GM23338 (cell line): Measurements from ENCODE around the gene SCNN1A. TPM values are rescaled to one million over a fixed set of nuclear protein-coding genes. Genes with fewer than 3 reads are reported as not detected.
A peak's percentile ranks its signal among the peaks of the same experiment; 100 is the strongest.

Source experiments
- ATAC-seq: fragments of 200-7000 bp; cut with Tn5 transposase; 3 replicates; pipeline ENCODE4 v1.9.1; 2020
- DNase-seq: peaks from one replicate; pipeline ENCODE4 v3.0.0-alpha.2; 2015; ENCODE audit warnings: low spot score
- H2AFZ ChIP-seq: fragments of 200-600 bp; sonication (generic); 2 replicates; pipeline ENCODE4 v1.8.0; 2016; ENCODE audit warnings: antibody characterized with exemption, mild to moderate bottlenecking, moderate library complexity
- H3F3A ChIP-seq: fragments of 200-600 bp; sonication (generic); replicated peaks from 2 replicates; pipeline ENCODE4 v1.8.0; 2017; ENCODE audit warnings: antibody characterized with exemption, mixed run types, low read depth
- H3K27ac ChIP-seq: fragments of 200-600 bp; sonication (generic); 2 replicates; pipeline ENCODE4 v1.6.1; 2016; ENCODE audit warnings: low read depth
- H3K27me3 ChIP-seq: fragments of 200-600 bp; sonication (generic); 2 replicates; pipeline ENCODE4 v1.8.0; 2016; ENCODE audit warnings: mild to moderate bottlenecking, mixed run types, moderate library complexity; ENCODE audit not compliant: insufficient read depth
- H3K36me3 ChIP-seq: fragments of 200-600 bp; sonication (generic); 2 replicates; pipeline ENCODE4 v1.8.0; 2016; ENCODE audit warnings: mild to moderate bottlenecking; ENCODE audit not compliant: insufficient read depth
- H3K4me1 ChIP-seq: fragments of 200-600 bp; sonication (generic); 2 replicates; pipeline ENCODE4 v1.8.0; 2016; ENCODE audit warnings: mild to moderate bottlenecking, moderate library complexity; ENCODE audit not compliant: insufficient read depth
- H3K4me2 ChIP-seq: fragments of 200-600 bp; sonication (generic); 2 replicates; pipeline ENCODE4 v1.7.1; 2017; ENCODE audit warnings: mixed run types
- H3K4me3 ChIP-seq: fragments of 200-600 bp; sonication (generic); 2 replicates; pipeline ENCODE4 v1.6.1; 2016; ENCODE audit warnings: mixed run types
- H3K79me2 ChIP-seq: fragments of 200-600 bp; sonication (generic); replicated peaks from 2 replicates; pipeline ENCODE4 v1.8.0; 2017; ENCODE audit warnings: mild to moderate bottlenecking; ENCODE audit not compliant: insufficient read depth
- H3K9me2 ChIP-seq: fragments of 200-600 bp; sonication (generic); 2 replicates; pipeline ENCODE4 v1.8.0; 2017; ENCODE audit not compliant: insufficient read depth
- H4K20me1 ChIP-seq: fragments of 200-600 bp; sonication (generic); replicated peaks from 2 replicates; pipeline ENCODE4 v1.8.0; 2017; ENCODE audit warnings: mild to moderate bottlenecking; ENCODE audit not compliant: insufficient read depth
- H3K27ac Mint-ChIP-seq: 2 replicates; pipeline ENCODE4 v1.8.0; 2020; ENCODE audit warnings: inconsistent platforms, mild to moderate bottlenecking, moderate library complexity, mixed read lengths
- H3K27me3 Mint-ChIP-seq: 3 replicates; pipeline ENCODE4 v1.8.0; 2022; ENCODE audit warnings: low read depth, mild to moderate bottlenecking, moderate library complexity, mixed read lengths, inconsistent platforms; ENCODE audit not compliant: insufficient read depth, poor library complexity
- H3K36me3 Mint-ChIP-seq: 3 replicates; pipeline ENCODE4 v1.8.0; 2021; ENCODE audit warnings: low read depth, mild to moderate bottlenecking, inconsistent platforms, moderate library complexity, mixed read lengths
- H3K4me1 Mint-ChIP-seq: 3 replicates; pipeline ENCODE4 v1.8.0; 2020; ENCODE audit warnings: mild to moderate bottlenecking, inconsistent platforms, mixed read lengths
- H3K4me3 Mint-ChIP-seq: 3 replicates; pipeline ENCODE4 v1.8.0; 2021; ENCODE audit warnings: moderate library complexity, mild to moderate bottlenecking, inconsistent platforms, mixed read lengths
- H3K9me3 Mint-ChIP-seq: 3 replicates; pipeline ENCODE4 v1.8.0; 2020; ENCODE audit warnings: moderate library complexity, mild to moderate bottlenecking, inconsistent platforms, mixed read lengths
- EZH2 ChIP-seq: fragments of 200-600 bp; sonication (generic); IDR thresholded peaks from one replicate; pipeline ENCODE4 v1.8.0; 2017; ENCODE audit warnings: antibody characterized with exemption, mild to moderate bottlenecking, low read depth; ENCODE audit not compliant: unreplicated experiment
- JUNB ChIP-seq: IDR thresholded peaks from one replicate; pipeline ENCODE4 v1.6.1; 2016; ENCODE audit warnings: antibody characterized with exemption; ENCODE audit not compliant: unreplicated experiment
- POLR2AphosphoS5 ChIP-seq: IDR thresholded peaks from 2 replicates; pipeline ENCODE4 v1.6.1; 2016; ENCODE audit warnings: antibody characterized with exemption, low read depth
- polyA plus RNA-seq: library from polyadenylated mRNA; unstranded; fragments of >200 nt; fragmentation: Nextera tagmentation; extraction: Ambion mirVana; gene quantifications from 2 replicates; pipeline ENCODE4 v1.2.1, GENCODE V29; 2016
- total RNA-seq: library from RNA; depleted of rRNA; stranded (reverse); fragments of >200 nt; shearing (Covaris generic); gene quantifications from 2 replicates; pipeline ENCODE4 v1.2.3, GENCODE V29; 2014
- TF ChIP-seq, protein P1 (sequence below), 2 experiments: fragments of 200-600 bp in 1 of 2; sonication (generic) in 1 of 2; conservative IDR thresholded peaks; 2 replicates each; pipeline versions ENCODE4 v1.5.1 to v1.6.1; 2016 to 2017; ENCODE audit warnings: antibody characterized with exemption in 2 of 2, low read depth in 2 of 2, mild to moderate bottlenecking in 2 of 2, moderate library complexity in 1 of 2

SCNN1A gene
- total and polyA plus RNA-seq, 2 experiments from 2014 or later, result 37.1 to 125 TPM

DNA sequence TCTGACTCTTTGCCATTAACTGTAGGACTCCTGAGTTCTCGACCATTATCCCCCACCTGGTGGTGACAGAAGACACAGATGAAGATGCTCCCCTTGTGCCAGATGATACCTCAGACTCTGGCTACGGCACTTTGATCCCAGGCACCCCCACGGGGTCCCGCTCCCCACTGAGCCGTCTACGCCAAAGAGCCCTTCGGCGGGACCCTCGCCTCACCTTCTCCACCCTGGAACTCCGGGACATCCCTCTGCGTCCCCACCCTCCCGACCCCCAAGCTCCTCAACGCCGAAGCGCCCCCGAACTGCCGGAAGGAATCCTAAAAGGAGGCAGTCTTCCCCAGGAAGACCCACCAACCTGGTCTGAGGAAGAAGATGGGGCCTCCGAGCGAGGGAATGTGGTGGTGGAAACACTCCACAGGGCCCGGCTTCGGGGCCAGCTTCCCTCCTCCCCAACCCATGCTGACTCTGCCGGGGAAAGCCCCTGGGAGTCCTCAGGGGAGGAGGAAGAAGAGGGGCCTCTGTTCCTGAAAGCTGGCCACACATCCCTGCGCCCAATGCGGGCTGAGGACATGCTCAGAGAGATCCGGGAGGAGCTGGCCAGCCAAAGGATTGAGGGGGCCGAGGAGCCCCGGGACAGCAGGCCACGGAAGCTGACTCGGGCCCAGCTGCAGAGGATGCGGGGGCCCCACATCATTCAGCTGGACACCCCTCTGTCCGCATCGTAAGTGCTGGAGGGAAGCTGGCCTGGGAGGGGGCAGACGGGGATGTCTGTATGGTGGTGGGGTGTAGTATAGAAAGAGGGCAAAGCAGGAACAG, 47.9 kb downstream of the SCNN1A start:
- no peak for DNase-seq
- H3K9me3 Mint-ChIP-seq, result no peaks in the 10 kb centered on the region

DNA sequence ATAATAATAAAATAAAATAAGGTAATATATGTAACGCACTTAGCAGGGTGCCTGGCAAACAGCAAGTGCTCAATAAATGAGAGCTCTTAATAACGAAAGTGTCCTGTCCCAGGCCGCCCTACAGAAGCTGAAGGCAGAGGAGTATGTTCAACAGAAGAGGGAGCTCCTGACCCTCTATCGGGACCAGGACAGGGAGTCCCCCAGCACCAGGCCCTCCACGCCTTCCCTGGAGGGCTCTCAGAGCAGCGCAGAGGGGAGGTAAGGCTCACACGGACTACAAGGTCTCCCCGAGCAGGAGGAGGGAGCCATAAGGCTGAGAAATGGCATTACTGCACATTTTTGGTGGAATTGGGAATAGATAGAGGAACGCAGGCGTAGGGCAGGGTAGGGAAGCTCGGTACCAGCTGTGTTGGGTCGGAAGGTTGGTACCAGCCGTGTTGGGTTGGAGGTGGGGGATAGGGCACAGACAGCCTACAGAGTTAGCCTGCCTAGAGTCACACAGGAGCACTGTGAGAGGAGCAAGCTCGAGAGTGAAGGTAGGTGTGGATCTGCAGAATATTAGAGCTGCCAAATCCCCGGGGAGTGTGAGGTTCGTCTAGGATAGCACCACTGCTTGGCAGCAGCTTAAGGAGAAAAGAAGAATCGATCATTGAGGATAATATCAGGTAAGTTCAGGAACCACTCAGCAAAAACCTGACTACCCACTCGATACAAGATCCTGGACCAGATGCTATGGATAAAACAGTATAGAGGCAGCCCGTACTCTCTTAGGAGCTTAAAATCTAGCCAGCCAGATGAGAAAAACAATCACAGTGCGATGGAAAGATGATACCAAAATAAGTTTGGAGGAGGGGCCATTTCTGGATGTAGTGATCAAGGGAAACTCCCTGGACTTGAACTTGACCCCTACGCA, 48.8 kb downstream of the SCNN1A start:
- H3K27ac Mint-ChIP-seq, result no peak overlapping the region
- peaks cover 3% of the 10 kb centered on the region; the same call in 1 of the 2 replicates for H3K27me3 ChIP-seq
- peaks cover 39% of the 10 kb centered on the region for H3F3A ChIP-seq
- H3K4me1 Mint-ChIP-seq, result peaks cover 66% of the 10 kb centered on the region
- no peaks in the 10 kb centered on the region; the same call in 1 of the 2 replicates for H3K79me2 ChIP-seq
- H3K36me3 Mint-ChIP-seq, result peaks cover 41% of the 10 kb centered on the region
- H3K27ac ChIP-seq, result no peak overlapping the region
- no peak overlapping the region for H3K4me3 ChIP-seq
- no peaks in the 10 kb centered on the region for H4K20me1 ChIP-seq
- TF ChIP-seq POLR2AphosphoS5 (peak; percentile 52), EZH2 (no peak)
- TF ChIP-seq, protein P1, sequence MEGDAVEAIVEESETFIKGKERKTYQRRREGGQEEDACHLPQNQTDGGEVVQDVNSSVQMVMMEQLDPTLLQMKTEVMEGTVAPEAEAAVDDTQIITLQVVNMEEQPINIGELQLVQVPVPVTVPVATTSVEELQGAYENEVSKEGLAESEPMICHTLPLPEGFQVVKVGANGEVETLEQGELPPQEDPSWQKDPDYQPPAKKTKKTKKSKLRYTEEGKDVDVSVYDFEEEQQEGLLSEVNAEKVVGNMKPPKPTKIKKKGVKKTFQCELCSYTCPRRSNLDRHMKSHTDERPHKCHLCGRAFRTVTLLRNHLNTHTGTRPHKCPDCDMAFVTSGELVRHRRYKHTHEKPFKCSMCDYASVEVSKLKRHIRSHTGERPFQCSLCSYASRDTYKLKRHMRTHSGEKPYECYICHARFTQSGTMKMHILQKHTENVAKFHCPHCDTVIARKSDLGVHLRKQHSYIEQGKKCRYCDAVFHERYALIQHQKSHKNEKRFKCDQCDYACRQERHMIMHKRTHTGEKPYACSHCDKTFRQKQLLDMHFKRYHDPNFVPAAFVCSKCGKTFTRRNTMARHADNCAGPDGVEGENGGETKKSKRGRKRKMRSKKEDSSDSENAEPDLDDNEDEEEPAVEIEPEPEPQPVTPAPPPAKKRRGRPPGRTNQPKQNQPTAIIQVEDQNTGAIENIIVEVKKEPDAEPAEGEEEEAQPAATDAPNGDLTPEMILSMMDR (conservative IDR thresholded peaks at IDR 0.05; ENCODE audit: low read depth in 2 of 2), result peak; percentile 64 to 82
- H3K9me2 ChIP-seq, result no peaks in the 10 kb centered on the region
- no peak overlapping the region for H2AFZ ChIP-seq
- H3K9me3 Mint-ChIP-seq, result no peaks in the 10 kb centered on the region
- peaks cover 57% of the 10 kb centered on the region for H3K4me1 ChIP-seq
- no peak overlapping the region; the same call in 2 of the 3 replicates for H3K4me3 Mint-ChIP-seq
- DNase-seq (peak; percentile 86), ATAC-seq (peak; percentile 58)
- H3K4me2 ChIP-seq, result peak overlapping the region; percentile 44; the same call in 1 of the 2 replicates
- H3K27me3 Mint-ChIP-seq, result peaks cover 22% of the 10 kb centered on the region
- H3K36me3 ChIP-seq, result peaks cover 7% of the 10 kb centered on the region; the same call in 1 of the 2 replicates

More for the DNA sequence above, 47.9 kb downstream of the SCNN1A start:
- Histone ChIP-seq H3K9me2 (no peaks in the 10 kb centered on the region), H3K27ac (no peak overlapping the region), H2AFZ (no peak overlapping the region), H3K4me1 (peaks cover 50% of the 10 kb centered on the region), H4K20me1 (no peaks in the 10 kb centered on the region), H3K27me3 (peaks cover 3% of the 10 kb centered on the region; the same call in 1 of the 2 replicates), H3K36me3 (peaks cover 9% of the 10 kb centered on the region; the same call in 1 of the 2 replicates), H3K79me2 (no peaks in the 10 kb centered on the region; the same call in 1 of the 2 replicates), H3K4me3 (no peak overlapping the region), H3K4me2 (0 out of 2 replicates have a peak overlapping the region, but pooled peaks have one; percentile 32), H3F3A (peaks cover 32% of the 10 kb centered on the region)
- ATAC-seq, result no peak
- peaks cover 17% of the 10 kb centered on the region for H3K27me3 Mint-ChIP-seq
- H3K4me3 Mint-ChIP-seq, result no peak overlapping the region
- peaks cover 44% of the 10 kb centered on the region for H3K36me3 Mint-ChIP-seq
- no peak overlapping the region for H3K27ac Mint-ChIP-seq
- TF ChIP-seq POLR2AphosphoS5 (peak; percentile 11; the same call in 1 of the 2 replicates), JUNB (no peak)
- peaks cover 58% of the 10 kb centered on the region for H3K4me1 Mint-ChIP-seq
